Suppressor macrophage (primary cell): ENCODE data around the gene CRLF1.

Experiments
- DNase-seq, 4 experiments: peaks; one replicate each; pipeline ENCODE4 v3.0.0-alpha.2; 2020 to 2022

The CRLF1 gene

DNA sequence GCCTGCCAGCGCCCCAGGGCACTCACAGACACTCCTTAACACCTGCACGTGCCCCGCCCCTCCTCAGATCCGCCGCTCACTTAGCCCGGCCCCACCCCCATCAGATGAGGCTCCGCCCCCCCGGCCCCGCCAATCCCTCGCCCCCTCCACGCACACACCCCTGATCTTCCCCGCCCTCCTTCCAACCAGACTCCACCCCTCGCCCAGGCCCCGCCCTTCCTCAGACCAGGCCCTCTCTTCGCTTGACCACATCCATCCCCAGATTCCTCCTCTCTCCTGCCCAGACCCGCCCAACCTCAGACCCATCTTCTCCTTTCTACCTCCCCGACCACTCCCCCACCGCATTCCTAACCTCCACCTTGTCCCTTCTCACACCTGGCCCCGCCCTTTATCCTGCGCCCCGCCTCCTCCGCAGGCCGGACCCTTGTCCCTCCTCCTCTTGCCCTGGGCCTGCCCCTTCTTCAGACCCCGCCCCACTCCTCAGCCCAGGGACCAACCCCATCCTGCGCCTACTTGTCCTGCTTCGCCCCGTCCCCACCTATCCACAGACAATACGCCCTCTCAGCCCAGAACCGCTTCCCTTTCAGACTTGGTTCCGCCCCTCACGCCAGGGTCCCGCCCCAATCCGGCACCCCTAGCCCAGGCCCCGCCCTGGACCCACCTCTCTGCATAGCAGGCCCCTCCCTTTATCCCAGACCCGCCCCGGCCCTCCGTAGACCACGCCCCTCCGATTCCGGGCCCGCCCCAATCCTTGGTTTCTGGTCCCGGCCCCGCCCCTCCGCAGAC is 29.8 kb upstream of the CRLF1 start:
- DNase-seq = peak; percentile 99 to 100 (median 99)

GRCh38 chr19:18635831-18636182 is 29.2 kb upstream of the CRLF1 start:
- no peak for DNase-seq

DNA sequence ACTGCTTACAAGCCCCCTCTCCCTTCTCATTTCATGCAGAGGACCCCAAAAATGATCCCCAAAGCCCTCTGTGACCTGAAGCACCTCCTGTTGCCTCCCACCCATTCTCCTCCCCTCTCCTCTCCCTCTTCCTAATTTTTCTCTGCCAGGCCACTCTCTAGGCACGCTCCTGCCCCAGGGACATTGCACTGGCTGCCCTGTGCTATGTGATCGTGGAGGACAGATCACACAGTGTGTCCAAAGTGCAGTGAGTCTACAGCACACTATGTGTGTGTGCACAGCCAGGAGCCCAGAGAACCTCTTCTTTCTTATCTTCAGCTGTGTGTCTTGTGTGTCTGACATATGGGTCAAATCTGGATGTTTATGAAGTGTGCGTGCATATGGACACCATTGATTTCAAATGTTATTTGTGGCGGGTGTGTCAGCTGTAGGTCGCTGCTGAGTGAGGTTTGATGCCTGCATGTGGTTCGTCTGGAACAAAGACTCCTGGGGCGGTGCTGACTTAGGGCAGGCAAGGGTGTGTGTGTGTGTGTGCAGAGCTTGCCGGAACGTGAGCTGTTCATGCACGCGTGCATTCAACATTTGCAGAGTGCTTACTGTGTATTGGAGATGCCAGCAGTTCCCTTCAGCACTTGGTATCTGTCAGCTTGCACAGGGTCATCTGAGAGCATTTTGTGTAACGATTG is 28.2 kb upstream of the CRLF1 start:
- DNase-seq = no peak

DNA sequence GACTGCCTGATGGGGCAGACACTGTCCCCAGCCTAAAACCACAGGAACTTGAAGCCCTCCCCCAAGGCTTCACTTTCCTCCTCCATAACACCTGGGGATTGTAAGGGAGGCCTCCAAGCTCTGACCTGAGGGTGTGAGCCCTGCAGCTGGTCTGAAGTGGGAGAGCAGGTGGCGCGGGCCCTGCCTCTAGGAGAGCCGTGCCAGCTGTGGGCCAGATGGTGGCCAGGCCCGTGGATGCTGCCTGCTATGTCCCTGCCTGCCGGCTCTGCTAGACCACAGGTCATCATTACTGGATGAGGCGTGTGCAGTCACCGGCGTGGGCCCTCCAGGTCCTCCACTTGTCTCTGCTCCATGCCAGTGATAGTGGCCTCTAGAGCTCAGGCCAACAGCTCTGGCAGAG is 26.7 kb upstream of the CRLF1 start:
- no peak for DNase-seq

GRCh38 chr19:18629166-18630088 is 22.8 kb upstream of the CRLF1 start:
- no peak for DNase-seq

DNA sequence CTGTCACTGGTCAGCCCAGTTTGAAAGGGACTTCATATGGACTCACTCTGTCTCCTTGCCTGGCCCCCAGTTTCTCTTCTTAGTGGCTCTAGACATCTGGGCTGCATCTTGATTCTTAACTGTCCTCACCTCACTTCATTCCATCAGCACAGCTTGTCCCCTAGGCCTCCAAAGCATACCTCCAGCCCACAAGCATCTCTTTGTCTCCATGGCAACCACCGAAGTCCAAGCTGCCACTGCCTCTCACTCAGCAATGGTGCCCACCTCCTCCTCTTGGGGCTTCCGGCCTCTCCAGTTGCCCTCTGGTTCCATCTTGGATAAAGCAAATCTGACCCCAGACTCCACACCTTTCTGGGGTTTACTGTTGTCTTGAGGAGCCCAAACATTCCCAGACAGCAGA is 20.3 kb upstream of the CRLF1 start:
- DNase-seq = no peak

DNA sequence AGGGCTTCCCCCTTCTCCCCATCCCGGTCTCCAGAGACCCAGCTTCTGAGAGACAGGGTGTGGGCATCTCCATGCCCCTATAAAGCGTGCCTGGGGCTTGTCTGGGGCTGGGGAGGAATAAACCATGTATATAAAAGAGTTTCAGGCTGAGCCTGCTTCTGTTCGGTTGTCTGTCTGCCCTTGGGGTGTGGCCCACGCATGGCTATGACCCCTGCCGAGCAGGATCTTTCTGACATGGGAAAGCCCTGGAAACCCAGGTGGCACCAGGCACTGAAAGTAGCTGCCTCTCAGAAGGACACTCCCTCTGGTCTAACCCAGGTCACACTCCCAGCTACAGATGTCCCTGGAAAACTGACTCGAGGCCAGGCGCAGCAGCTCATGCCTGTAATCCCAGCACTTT is 14.3 kb upstream of the CRLF1 start:
- no peak for DNase-seq

- DNase-seq = no peak
Observed at GRCh38 chr19:18620311-18620710, 13.7 kb upstream of the CRLF1 start.

GRCh38 chr19:18618236-18618635 is 11.6 kb upstream of the CRLF1 start:
- no peak for DNase-seq

DNA sequence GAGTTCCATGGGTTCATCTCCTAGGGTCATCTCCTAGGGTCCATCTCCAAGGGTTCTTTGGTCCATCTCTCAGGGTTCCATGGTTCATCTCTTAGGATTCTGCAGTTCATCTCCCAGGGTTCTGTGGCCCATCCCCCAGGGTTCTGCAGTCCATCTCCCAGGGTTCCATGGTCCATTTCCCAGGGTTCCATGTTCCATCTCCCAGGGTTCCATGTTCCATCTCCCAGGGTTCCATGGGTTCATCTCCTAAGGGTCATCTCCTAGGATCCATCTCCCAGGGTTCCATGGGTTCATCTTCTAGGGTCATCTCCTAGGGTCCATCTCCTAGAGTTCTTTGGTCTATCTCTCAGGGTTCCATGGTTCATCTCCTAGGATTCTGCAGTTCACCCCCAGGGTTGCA is 11.0 kb upstream of the CRLF1 start:
- no peak for DNase-seq

DNA sequence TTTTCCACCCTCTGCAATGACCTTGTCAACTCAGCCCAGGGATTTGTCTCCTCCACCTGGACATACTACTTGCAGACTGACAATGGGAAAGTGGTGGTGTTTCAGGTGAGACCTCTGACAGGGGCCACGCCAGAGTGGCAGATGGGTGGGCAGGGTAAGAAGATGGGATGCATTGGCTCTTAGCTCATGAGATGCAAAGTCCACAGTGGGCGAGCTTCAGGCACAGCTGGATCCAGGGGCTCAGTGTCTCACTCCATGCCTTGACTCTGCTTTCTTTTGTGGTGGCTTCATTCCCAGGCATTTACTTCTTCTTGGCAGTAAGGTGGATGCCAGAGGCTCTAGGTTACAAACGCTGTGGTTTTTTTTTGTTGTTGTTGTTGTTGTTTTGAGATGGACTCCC is 9.4 kb upstream of the CRLF1 start:
- DNase-seq = no peak

DNA sequence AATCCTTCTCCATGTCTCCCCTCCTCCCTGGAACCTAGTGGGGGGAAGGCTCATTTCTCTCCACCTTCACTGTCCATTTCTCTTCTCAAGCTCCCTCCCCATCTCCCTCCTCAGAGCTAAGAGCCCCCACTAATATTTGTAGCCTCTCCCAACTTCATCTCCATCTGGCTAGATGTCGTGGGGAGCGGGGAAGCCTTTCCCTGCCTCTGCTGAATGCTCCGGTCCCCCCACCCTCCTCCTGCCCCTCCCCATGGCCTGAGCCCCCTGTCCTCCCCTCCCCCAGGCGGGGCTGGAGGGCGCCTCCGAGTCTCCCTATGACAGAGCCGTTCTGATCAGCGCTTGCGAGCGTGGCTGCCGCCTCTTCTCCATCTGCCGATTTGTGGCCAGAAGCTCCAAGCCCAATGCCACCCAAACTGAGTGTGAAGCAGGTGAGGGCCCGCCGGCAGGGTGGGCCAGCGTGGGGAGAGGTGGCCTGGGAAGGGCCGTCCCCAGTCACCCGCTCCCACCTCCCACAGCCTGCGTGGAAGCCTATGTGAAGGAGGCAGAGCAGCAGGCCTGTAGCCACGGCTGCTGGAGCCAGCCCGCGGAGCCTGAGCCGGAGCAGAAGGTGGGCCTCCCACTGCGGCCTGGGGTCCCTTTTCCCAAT is 7.1 kb upstream of the CRLF1 start:
- DNase-seq = no peak

- peak in 1 of 4 experiments; percentile 35 for DNase-seq
Observed at GRCh38 chr19:18612772-18613588, 6.4 kb upstream of the CRLF1 start, which contains the start of gene TMEM59L. Gene TMEM59L, plus strand, starts transcription at chr19:18612870. Its CDS starts 89 bp downstream, at chr19:18612959.

DNA sequence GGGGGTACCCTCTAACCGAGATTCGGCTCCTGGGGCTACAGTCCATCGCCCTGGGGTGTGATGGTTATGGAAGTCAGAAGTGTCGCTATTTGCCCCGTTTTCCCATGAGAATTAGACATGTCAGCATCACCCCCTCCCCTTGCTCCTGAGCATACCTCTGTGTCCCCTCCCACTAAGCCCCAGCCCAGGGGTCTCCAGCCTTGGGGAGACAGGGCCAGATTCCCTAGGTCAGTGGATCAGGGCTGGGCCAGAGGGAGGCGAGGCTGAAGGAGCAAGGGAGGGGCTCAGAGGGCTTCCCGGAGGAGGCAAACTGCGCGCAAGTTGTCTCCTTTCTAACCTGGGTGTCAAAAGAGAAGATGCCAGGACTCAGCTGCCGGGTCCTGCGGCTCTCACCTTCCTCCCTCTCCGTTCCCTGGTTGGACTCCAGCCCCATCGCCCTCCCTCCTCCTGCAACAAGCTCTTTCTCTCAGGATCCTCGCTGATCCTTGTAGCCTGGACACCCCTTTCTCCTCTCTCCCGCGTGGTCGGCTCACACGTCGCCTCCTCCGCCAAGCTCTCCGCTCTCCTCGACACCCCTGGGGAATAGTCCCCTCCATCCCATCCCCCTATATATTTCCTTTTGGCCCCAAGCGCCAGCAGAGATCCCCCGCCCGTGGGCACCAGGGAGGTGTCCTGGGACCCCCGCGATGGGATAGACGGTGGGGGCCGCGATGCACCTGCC is 5.6 kb upstream of the CRLF1 start:
- DNase-seq = no peak

- no peak for DNase-seq
Observed at GRCh38 chr19:18611327-18612050, 4.9 kb upstream of the CRLF1 start.

DNA sequence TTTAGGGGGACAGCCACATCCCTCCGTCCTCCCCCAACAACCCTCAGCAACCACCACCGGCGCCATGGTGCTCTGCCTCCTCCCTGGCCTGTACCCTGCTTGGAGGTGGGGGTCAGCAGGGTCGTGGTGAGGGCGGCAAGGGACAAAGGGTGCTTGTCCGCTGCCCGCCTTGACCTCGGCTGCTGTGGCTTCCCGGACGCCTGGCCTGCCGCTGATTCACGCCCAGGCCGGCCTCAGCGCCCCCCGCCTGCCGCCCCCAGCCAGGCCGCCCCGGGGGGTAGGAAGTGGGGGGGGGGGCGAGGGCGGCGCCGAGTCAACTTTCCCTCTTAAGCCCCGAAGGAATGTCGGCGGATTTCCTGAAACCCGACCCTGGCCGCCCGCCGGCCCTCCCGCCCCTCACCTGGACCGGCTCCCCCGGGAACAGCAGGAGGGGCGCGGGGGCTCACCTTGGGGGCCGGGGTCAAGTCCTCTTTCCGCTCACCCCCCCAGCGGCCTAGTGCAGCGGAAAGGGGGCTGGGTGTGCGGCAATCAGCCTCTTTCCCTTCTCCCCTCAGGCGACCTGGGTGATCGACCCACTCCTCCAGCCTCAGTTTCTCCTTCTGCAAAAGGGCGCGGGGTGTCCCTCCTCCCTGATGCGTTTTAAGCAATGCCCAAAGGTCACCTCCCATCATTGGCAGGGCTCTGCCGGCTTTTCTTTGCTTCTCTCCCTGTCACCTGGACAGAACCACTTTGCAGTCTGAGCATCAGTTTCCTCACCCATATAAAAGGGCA is 4.1 kb upstream of the CRLF1 start:
- no peak for DNase-seq

- DNase-seq = no peak
Observed at GRCh38 chr19:18610245-18610555, 3.6 kb upstream of the CRLF1 start.

- no peak for DNase-seq
Observed at GRCh38 chr19:18609717-18610051, 3.1 kb upstream of the CRLF1 start.

DNA sequence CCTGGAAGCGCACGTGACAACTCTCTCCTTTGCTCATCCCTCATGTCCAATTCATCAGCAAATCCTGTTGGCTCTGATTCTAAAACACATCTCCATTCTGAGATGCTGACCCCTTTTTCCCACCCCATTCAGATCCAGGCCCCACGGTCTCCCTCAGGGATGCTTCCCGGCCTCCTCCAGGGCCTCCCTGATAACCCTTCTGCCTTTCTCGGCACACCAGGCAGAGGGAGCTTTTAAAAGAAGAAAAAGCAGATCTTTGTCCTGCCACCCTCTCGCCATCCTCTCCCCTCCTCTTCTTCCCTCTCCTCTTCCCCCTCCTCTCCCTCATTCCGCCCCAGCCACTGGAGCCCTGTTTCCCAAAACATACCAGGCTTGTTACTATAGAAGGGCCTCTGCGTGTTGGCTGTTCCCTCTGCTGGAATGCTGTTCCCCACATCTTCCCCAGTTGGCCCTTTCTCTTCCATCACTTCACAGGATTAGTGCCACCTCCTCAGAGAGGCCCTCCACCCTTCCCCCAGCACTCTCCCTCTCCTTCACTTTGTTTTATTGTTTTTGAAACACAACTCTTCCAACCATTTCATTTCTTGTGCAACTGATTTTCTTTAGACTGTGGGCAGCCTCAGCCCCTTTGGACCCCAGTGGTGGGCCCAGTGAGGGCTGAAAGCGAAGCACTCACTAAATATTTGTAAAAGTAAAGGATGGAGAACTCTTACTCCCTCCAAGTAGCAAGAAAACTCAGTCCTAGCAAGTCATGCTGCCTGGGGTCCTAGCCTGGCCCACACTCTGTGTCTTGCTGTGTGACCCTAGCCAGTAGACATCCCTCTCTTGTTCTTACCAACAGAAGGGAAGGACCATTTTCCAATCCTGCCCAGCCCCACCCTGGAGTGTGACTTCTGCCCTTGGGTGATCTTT is 2.5 kb upstream of the CRLF1 start:
- DNase-seq = no peak
